HepG2 (cell line): ENCODE measurements around the gene TMEM184B. TPM values are rescaled to one million over a fixed set of nuclear protein-coding genes. Genes with fewer than 3 reads are reported as not detected.

Experiments used
- ATAC-seq: fragments of 200-7000 bp; cut with Tn5 transposase; 3 replicates; pipeline ENCODE4 v1.9.1; 2020; ENCODE audit warnings: mild to moderate bottlenecking, moderate library complexity
- BruUV-seq: library from RNA; stranded (reverse); fragments of 400-500 nt; replicated peaks from 2 replicates; lab custom pipeline; 2021; lab: Mats Ljungman, UMichigan
- CTCF ChIA-PET: fragments of 300-600 bp; formaldehyde crosslinking; extraction: SDS; loops from one replicate; lab custom pipeline; 2021; ENCODE audit warnings: low total read pairs, inconsistent platforms, low intra/inter-chr PET ratio; lab: Yijun Ruan, JAX
- POLR2A ChIA-PET: fragments of 350-600 bp; sonication (Branson Sonifier 250); formaldehyde crosslinking; loops from one replicate; lab custom pipeline; 2020; ENCODE audit warnings: antibody characterized with exemption, inconsistent platforms; lab: Yijun Ruan, JAX
- DNase-seq: peaks from one replicate; pipeline ENCODE4 v3.0.0-alpha.2; 2015; ENCODE audit warnings: low spot score
- FAIRE-seq: peaks from 3 replicates; lab custom pipeline; 2011; peaks lifted over from hg19 to GRCh38; lab: Jason Lieb, UNC
- H2AFZ ChIP-seq: one replicate; pipeline ENCODE4 v1.6.1; 2011; ENCODE audit warnings: low read length, inconsistent platforms
- H3K27ac ChIP-seq: fragments of 300-600 bp; 3 replicates; pipeline ENCODE4 v1.8.0; 2011; ENCODE audit warnings: mixed run types, mild to moderate bottlenecking, mixed read lengths, low read length, inconsistent platforms; ENCODE audit not compliant: insufficient read depth; ENCODE audit errors: extremely low read length
- H3K27me3 ChIP-seq, 2 experiments: fragments of 200-600 bp in 1 of 2; 2 replicates in 1 of 2; 3 replicates in 1 of 2; pipeline versions ENCODE4 v1.6.0 to v1.8.0; 2011; ENCODE audit warnings: low read length in 2 of 2, mild to moderate bottlenecking in 2 of 2, moderate library complexity in 2 of 2, inconsistent platforms in 1 of 2; ENCODE audit not compliant: insufficient read depth in 2 of 2, control insufficient read depth in 1 of 2
- H3K36me3 ChIP-seq, 2 experiments: fragments of 200-600 bp in 1 of 2; replicated peaks in 1 of 2; 2 replicates in 1 of 2; 3 replicates in 1 of 2; pipeline versions ENCODE4 v1.5.1 to v1.8.0; 2011; ENCODE audit warnings: low read length in 2 of 2, inconsistent platforms in 1 of 2; ENCODE audit not compliant: insufficient read depth in 2 of 2, control insufficient read depth in 1 of 2
- H3K4me1 ChIP-seq: 2 replicates; pipeline ENCODE4 v1.5.1; 2012; ENCODE audit warnings: low read length, inconsistent platforms; ENCODE audit not compliant: insufficient read depth
- H3K4me2 ChIP-seq: 2 replicates; pipeline ENCODE4 v1.6.0; 2011; ENCODE audit warnings: low read depth, low read length, inconsistent platforms
- H3K4me3 ChIP-seq, 3 experiments: fragments of 200-600 bp in 1 of 3; sonication (generic), shearing (Covaris generic) in 1 of 3; replicated peaks in 1 of 3; 2 replicates each; pipeline ENCODE4 v1.5.1; 2011 to 2016; ENCODE audit warnings: low read length in 3 of 3, inconsistent platforms in 2 of 3, low read depth in 2 of 3, mild to moderate bottlenecking in 2 of 3, control low read depth in 1 of 3, mixed read lengths in 1 of 3; ENCODE audit not compliant: insufficient read depth in 1 of 3
- H3K79me2 ChIP-seq: one replicate; pipeline ENCODE4 v1.6.1; 2011; ENCODE audit warnings: low read length, inconsistent platforms; ENCODE audit not compliant: insufficient read depth
- H3K9ac ChIP-seq: 2 replicates; pipeline ENCODE4 v1.6.0; 2011; ENCODE audit warnings: mild to moderate bottlenecking, low read depth, low read length, inconsistent platforms; ENCODE audit not compliant: insufficient read depth
- H3K9me3 ChIP-seq: 2 replicates; pipeline ENCODE4 v1.5.1; 2012; ENCODE audit warnings: mild to moderate bottlenecking, low read length
- H4K20me1 ChIP-seq: 2 replicates; pipeline ENCODE4 v1.6.0; 2011; ENCODE audit warnings: inconsistent platforms, mild to moderate bottlenecking, low read length, moderate library complexity; ENCODE audit not compliant: insufficient read depth
- FOXO4 ChIP-seq: sonication (generic); formaldehyde crosslinking; conservative IDR thresholded peaks from 2 replicates; pipeline ENCODE4 v1.8.1; 2023; ENCODE audit warnings: missing genetic modification reagents
- HBP1 ChIP-seq: IDR thresholded peaks from 2 replicates; pipeline ENCODE4 v1.6.1; 2016; ENCODE audit warnings: low read depth, control low read depth
- IRF9 ChIP-seq: sonication (generic); formaldehyde crosslinking; IDR thresholded peaks from 2 replicates; pipeline ENCODE4 v1.8.0; 2022; ENCODE audit warnings: missing genetic modification reagents, mild to moderate bottlenecking, borderline replicate concordance
- NR2C2 ChIP-seq: sonication (generic); formaldehyde crosslinking; IDR thresholded peaks from 2 replicates; pipeline ENCODE4 v1.4.0; 2020; ENCODE audit warnings: missing genetic modification reagents, mild to moderate bottlenecking, moderate library complexity, borderline replicate concordance
- REL ChIP-seq: sonication (generic); formaldehyde crosslinking; conservative IDR thresholded peaks from 2 replicates; pipeline ENCODE4 v1.8.0; 2022; ENCODE audit warnings: mild to moderate bottlenecking, missing genetic modification reagents, moderate library complexity
- TRIM22 ChIP-seq: fragments of 450-650 bp; IDR thresholded peaks from 2 replicates; pipeline ENCODE4 v1.6.1; 2017
- ZNF564 ChIP-seq: sonication (generic); formaldehyde crosslinking; IDR thresholded peaks from 2 replicates; pipeline ENCODE4 v1.8.1; 2023; ENCODE audit warnings: mild to moderate bottlenecking, missing genetic modification reagents
- ZNF687 ChIP-seq: sonication (generic); formaldehyde crosslinking; IDR thresholded peaks from 2 replicates; pipeline ENCODE4 v1.5.1; 2020; ENCODE audit warnings: mild to moderate bottlenecking, missing genetic modification reagents, moderate library complexity
- WGBS: methylation state at CpG from one replicate; pipeline ENCODE4 v1.1.6; 2017; ENCODE audit warnings: low lambda C conversion rate; 5-methylcytosine and 5-hydroxymethylcytosine counted together
- in situ Hi-C: cut with HindIII; loops from 2 replicates; pipeline ENCODE4 v1.10.0; 2017; ENCODE audit warnings: low pct_unique_long_range_greater_than_20kb; ENCODE audit not compliant: extremely low pct_ligation_motif_present
- intact Hi-C: fragments of 100-400 bp; cut with micrococcal nuclease; formaldehyde crosslinking; loops from one replicate; pipeline ENCODE4 v1.10.0; 2022; ENCODE audit not compliant: unreplicated experiment
- polyA plus RNA-seq, 8 experiments: library from polyadenylated mRNA; depleted of rRNA in 3 of 8; stranded (reverse) in 7 of 8; unstranded in 1 of 8; fragments of >200 nt; fragmentation: Illumina TruSeq in 4 of 8; extraction: Trizol in 4 of 8; gene quantifications; 2 replicates each; pipeline versions ENCODE4 v1.2.1 to v1.2.3, GENCODE V29; 2011 to 2016; ENCODE audit warnings: low read depth in 4 of 8, missing spikeins in 1 of 8, mixed read lengths in 1 of 8; ENCODE audit not compliant: insufficient read depth in 1 of 8
- total RNA-seq, 5 experiments: library from RNA; depleted of rRNA; stranded (reverse); fragments of >200 nt; fragmentation: Illumina TruSeq; extraction: Trizol; gene quantifications; 2 replicates each; pipeline ENCODE4 v1.2.3, GENCODE V29; 2016; ENCODE audit warnings: low read depth in 1 of 5

The TMEM184B gene
- total and polyA plus RNA-seq, 2 of the 13 experiments (the other 11 are each of a cell fraction or from before 2014, with no cell fraction given) = 15.9 to 16.0 TPM

GRCh38 chr22:38177571-38177925 is 95.3 kb downstream of the TMEM184B start (continued):
- TF ChIP-seq ZNF687 (CRISPR knock-in tag) (0 out of 2 replicates have a peak, but pooled peaks have one; percentile 24), FOXO4 (CRISPR knock-in tag) (0 out of 2 replicates have a peak, but pooled peaks have one; percentile 82), ZNF564 (CRISPR knock-in tag) (0 out of 2 replicates have a peak, but pooled peaks have one; percentile 40), NR2C2 (CRISPR knock-in tag) (0 out of 2 replicates have a peak, but pooled peaks have one; percentile 41)
- TF ChIP-seq, all 625 proteins: peak for 14; not testable (repeated sequence) for 611

- Histone ChIP-seq H4K20me1 (no peaks in the 10 kb centered on the region), H3K27me3 (no peaks in the 10 kb centered on the region; a peak in 1 of 5 replicates), H3K4me2 (peak overlapping the region; percentile 71; the same call in 1 of the 2 replicates), H3K79me2 (no peaks in the 10 kb centered on the region), H3K4me1 (peaks cover 72% of the 10 kb centered on the region), H3K9ac (no peak overlapping the region)
- intact Hi-C loops (no loop called here), in situ Hi-C loops (no loop called here)
- no peak for FAIRE-seq
- CTCF ChIA-PET = no interaction called here
- ATAC-seq = no peak
- no TSS peak for BruUV-seq
- TF ChIP-seq HBP1 (CRISPR knock-in tag) (0 out of 2 replicates have a peak, but pooled peaks have one; percentile 20), TRIM22 (no peak), REL (no peak), IRF9 (0 out of 2 replicates have a peak, but pooled peaks have one; percentile 34)
- TF ChIP-seq, all 625 proteins: peak for 2
- no peaks in the 10 kb centered on the region for H3K36me3 ChIP-seq
- H3K9me3 ChIP-seq = no peaks in the 10 kb centered on the region
- no peak for DNase-seq
- H3K4me3 ChIP-seq = peak overlapping the region in 1 of 3 experiments; percentile 26; a peak in 1 of 6 replicates
- no peak overlapping the region for H2AFZ ChIP-seq
- peak overlapping the region; percentile 79 for H3K27ac ChIP-seq
- POLR2A ChIA-PET = interaction anchor here (1.0 to 6.1 kb wide), 5 partner anchors 12 to 67 kb away, joined by 3 to 60 read pairs (median 18); partner anchors contain the start of genes BAIAP2L2 and MAFF
- 75% methylated on average over 3 of the region's 4 CpGs for WGBS
These were observed 95.8 kb downstream of the TMEM184B start for GRCh38 chr22:38177044-38177443.
